Fibroblast of skin of right quadriceps (primary cell): ENCODE data around the gene DLD.
"Not testable (repeated sequence)": the region's sequence is repeated elsewhere in the genome, so short reads cannot be mapped to it uniquely, and the experiment has no call there.

ENCODE experiments used
- DNase-seq: peaks from one replicate; pipeline ENCODE4 v3.0.0-alpha.2; 2013

Gene DLD

DNA sequence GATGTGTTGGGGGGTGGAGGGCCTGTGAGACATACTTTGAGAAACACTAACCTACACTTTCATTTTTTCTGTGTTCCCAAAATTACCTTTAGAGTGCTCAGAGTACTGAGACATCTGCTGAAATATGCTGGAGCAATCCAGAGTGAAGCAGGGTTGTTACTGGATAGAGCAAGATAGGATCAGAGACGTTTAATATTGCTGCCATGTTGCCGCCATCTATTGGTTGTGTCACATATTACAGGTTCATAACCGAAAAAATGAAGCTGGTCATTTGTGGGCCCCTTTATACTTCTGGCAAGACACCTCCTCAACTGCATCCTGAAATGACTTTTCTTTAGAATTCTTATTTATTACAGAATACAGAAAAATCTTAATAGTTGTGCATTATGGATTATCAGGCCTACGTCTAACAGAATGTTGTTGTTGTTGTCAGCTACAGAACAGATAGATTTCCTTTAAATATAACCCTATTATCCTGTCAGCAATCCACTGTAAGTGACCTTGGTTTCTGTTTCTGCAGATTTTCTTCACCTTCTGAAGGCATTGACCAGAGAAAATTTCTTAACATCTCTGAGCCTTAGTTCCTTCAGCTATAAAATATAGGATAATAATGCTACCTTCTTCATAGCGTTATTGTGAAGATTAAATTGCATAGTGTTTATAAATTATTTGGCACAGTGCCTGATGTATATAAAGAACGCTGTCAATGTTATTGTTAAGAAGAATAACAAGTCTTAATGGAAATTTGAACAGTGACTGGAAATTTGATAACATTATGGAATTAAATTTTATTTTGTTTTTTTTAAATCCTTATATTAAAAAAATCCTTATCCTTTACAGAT, 16.2 kb upstream of the DLD start:
- peak; percentile 58 for DNase-seq

DNA sequence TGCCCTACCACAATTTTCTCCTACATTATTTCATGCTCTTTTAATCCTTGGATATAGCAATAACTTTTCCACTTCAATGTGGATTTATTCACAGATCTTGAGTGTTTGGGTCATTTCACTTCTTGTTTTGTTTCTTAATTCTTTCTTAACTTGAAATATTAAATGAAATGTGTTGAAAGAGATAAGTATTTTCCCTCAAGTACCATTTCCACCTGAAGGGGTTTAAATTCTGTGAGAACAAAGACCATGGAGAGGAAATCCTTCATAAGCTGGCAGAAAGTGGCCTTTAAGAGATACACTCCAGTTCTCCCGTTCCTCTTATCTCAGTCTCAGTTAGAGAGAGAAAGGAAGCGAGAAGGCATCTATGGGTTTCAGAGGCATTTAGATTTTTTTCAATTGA, 14.1 kb upstream of the DLD start:
- DNase-seq, result no peak

DNA sequence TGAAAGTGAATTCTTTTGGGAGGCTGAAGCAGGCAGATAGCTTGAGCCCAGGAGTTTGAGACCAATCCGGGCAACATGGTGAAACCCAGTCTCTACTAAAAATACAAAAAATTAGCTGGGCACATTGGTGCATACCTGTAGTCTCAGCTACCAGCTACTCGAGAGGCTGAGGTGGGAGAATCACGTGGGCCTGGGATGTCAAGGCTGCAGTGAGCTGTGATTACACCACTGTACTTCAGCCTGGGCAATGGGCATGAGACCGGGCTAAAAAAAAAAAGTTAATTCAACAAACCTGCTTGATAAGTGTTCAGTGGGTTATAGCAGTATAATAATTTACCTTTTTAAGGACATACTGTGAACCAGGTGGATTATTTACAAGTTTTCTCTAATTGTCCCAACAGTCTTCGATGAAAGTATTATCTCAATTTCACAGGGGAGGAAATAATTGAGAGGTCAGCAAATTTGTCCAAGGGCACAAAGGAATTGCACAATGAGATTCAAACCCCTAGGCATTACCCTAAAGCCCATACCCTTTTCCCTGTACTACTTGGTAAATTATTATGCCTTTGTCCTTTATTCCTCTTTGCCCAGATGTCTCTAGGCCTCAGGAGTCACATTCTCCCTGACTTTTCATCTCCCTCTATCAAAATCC, 13.1 kb upstream of the DLD start:
- DNase-seq, result no peak

DNA sequence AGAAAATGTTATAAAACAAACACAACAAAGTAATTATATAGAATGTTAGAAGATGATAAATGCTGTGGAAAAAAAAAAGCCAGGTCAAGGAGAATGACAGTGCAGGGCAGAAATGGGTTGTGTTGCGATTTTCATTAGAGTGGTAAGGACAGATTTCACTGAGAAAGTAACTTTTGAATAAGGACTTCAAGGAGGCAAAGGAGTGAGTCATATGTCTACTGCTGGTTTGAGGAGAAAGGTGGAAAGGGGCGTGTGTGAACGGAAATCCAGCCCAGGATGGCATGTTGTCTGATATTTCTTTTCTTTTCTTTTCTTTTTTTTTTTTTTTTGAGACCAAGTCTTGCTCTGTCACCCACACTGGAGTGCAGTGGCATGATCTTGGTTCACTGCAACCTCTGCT, 12.3 kb upstream of the DLD start:
- no peak for DNase-seq

DNA sequence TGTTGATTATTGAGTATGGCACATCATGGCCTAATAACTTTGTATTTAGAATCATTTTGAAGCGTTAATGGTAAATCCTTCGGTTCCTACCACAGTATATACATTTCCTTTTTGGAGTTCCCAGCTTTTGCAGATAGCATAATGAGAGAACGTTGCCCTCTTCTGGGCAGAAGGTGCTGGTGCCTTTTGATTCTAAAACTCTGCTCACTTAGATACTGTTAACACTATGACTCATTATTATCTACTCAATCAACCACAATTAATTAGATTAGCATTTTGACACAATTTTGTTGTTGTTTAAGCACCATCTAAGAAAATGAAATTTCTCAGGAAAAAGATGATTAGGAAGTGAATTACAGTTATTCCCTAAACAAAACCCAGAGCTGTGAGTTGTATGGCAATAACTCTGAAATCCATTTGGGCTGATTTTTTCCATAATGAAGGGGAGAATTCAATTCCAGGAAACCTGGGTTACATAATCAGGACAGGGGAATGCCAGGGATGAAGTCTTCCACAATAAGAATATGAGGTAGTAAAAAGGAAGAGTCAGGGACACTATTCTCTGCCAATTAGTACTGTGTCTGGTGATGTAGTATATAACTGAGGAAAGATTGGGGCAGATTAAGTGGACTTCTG, 11.5 kb upstream of the DLD start:
- DNase-seq, result peak; percentile 47

DNA sequence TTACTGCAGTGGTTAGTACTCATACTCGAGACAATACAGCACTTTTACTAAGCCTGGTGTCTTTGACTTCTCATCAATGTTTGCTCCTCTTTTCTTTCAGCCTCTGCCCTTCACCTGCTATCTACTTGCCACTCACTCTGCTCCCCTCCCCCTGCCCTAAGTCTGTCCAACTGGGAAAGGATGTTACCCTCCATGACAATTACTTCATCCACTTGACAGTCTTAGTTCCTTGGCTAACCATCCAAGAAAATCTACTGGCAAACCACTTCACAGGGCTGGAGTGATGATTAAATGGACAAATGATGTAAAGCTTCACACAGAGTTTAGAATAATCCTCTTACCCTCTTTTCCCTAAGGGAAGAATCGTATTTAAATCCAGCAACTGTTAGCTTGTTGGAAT, 8.2 kb upstream of the DLD start:
- DNase-seq, result no peak

DNA sequence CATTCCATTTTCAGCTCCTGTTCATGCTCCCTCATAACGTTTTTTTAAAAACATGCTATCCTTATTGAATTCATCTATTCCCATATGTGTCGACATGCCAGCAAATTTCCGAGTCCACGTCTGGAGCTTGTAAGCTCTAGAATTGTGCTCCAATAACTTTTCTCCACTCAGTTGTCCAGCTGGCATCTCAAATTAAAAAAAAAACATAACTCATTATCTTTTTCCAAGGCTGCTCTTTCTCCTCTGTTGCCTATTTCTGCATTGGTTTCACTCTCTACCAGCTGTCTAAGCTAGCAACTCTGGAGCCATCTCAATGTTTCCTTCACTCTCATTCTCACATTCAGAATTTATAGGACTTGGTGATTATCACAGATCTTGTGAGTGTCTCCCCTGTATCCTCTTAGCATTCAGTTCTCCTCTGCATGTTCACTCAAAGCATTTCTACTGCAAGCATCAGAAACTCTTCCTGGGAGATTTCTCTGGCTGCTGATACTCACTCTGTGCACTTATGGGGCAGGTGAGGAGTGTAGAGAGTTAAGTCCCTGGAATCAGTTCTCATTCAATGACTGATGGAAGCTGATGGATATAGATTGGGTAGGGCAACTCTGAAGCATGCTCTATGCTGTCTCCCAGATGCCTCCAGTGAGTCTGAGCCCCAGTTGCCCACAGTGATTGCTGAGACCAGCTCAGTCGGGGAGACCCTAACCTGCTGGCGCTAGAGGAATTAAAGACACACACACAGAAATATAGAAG, 6.7 kb upstream of the DLD start:
- no peak for DNase-seq

DNA sequence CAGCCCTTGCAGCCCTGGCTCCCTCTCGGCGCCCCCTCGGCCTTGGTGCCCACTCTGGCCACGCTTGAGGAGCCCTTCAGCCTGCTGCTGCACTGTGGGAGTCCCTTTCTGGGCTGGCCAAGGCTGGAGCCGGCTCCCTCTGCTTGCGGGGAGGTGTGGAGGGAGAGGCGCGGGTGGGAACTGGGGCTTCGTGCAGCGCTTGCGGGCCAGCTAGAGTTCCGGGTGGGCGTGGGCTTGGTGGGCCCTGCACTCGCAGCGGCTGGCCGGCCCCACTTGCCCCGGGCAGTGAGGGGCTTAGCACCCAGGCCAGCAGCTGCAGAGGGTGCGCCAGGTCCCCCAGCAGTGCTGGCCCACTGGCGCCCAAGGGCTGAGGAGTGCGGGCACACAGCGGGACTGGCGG, 3.2 kb upstream of the DLD start:
- not testable (repeated sequence) for DNase-seq

DNA sequence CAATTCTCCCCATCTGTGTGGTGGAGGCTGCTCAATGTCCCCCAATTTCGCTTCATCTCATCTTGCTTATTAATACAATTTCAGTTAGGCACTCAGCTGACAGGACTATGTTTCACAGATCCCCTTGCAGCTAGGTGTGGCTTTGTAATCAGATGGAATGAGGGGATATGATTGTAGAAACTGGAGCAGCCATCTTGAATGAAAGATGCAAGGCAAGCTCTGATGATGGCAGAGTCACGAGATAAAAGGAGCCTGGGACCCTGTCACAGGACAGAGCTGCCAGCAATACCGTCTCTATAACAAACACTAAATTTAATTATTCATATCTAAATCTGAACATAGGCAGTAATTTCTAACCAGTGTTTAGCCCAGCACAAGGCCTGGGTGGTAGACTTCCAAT, 991 bp upstream of the DLD start:
- no peak for DNase-seq

DNA sequence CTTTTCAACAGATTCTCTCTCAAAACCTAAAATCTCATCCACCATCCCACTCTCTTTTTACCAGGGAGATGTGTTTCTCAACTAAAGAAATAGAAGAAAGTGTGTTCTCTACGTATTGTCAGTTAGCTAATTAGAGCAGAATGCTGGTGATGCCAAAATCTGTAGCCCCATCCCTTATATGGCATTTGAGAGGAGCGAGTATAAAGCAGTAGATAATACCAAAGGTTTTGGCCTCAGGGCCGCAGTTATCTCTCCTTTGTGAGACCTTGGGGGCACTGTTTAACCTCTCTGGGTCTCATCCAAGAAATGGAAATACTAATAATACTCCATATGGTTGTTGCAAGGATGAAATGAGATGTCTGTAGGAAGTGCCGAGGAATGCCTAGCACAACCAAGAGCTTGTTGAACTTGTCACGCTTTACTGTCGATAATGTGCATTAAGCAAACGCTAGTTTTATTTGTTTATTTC, 456 bp upstream of the DLD start:
- DNase-seq, result no peak

DNA sequence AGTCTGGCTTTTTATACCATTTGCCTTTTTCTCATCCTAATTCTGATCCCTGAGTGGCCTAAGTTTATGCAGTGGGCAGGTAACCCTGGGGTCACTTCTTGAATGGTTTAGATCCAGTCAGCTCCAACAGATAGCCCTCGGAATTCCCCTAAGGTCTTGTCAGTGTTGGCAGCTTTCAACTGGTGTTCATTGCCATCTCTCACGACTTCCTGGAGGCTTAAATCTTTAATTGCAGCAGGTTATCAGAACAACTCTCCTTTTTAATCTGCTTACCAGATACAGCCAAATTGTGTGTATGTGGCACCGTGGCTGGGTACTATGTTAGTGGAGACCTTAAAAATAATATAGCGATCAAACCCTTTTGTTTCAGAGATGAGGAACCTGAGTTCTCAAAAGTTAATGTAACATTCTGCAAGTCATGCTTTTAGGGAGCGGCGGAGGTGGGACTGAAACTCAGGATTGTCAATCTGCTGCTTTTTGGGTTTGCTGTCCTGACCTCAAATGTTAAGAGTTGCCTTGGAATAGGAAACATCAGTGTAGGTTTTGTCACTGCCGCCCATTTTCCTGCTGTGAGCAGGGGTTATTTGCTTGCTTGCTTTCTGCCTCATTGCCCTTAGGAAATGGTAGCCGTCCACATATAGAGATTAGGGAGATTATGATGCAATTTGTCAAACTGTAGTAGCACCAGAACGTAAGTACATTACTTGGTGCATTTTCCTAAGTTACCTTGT, 818 bp downstream of the DLD start:
- DNase-seq, result no peak

DNA sequence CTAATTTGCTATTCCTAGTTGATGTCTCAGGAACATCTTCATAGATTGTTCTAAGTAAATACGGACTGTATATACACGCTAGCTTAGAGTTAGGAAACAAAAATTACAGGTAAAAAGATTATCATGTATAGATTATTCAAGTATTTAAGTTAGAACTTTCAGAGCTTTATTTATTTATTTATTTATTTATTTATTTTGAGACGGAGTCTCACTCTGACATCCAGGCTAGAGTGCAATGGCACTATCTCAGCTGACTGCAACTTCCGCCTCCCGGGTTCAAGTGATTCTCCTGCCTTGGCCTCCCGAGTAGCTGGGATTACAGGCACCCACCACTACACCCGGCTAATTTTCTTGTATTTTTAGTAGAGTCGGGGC, 1.4 kb downstream of the DLD start:
- DNase-seq, result not testable (repeated sequence)

DNA sequence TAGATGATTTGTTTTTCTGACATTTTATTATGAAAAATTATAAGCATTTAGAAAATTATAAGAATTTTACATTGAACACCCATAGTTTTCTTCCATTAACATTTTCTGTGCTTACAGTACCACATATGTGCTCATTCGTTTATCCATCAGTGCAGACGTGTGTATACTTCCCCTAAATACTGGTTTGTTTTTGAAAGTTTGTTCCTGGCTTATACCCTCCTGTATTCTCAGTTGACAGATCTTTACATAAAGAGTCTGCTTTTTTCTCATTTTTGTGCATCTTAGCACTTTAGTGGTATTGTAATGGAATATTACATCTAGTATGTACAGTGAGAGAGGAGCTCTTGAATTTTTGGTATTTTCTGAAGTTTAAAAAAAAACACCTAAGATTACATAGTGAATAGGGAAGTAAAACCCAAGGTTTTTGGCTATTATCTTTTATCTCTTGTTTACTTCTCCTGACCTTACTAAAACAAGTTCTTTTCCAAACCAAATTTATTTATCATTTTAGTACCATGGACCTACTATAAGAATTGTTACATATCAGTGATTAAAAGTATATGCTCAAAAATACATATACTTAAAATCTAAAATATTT, 8.1 kb downstream of the DLD start:
- no peak for DNase-seq

DNA sequence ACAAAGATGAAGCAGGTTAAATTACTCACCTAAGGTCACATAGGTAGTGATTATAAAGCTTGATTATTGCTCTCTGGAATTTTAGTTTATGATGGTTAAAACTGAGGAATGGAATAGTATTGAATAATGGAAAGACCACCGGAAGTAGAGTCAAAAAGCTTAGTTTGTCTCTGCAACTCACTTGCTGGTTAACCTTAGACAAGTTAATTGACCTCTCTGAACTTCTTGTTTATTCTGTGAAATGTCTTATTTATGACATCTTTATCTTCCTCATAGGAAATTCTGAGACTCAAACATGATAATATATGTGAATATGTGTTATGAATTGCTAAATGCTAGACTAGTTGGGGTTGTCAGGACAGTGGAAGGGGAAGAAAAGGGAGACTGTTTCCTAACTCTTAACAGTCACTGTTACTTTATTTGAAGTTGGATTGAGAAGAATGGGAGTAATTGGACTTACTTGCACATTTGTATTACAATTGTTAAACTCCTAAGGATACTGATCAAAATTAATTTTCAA, 9.6 kb downstream of the DLD start:
- DNase-seq, result no peak

DNA sequence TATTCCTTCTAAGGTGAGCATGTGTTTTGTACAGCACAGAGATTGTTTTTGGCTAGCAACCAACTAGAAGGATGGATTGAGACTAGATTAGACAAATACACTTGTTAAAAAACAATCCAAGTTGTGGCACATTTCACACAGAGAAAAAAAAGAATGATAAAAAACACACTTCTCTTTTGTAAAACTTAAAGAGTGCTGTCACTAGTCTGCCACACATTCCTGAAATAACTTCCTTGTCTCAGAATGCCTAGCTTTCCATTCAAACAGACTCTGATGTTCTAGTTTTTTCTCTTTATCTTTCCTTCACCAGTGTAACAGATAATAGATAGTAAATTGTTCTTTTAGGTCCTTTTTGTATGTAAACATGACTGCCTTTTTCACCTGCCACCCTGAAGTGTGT, 11.4 kb downstream of the DLD start:
- DNase-seq, result no peak

DNA sequence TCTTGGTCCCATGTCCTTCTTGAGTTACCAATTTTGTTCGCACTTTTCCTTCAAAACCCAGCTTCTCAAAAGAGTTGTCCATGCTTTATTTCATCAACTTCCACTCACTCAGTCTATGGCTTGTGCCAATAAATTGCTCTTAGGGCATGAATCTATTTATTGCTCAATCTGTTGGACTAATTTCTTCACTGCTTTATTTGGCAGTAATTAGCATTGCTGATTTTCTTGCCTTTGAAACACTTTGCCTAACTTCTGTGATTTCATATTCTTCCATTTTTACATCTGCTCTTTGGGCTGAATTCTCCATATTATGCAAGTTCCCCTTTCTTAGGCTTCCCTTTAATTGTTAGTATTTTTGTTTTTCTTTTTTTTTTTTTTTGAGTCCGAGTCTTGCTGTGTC, 16.8 kb downstream of the DLD start:
- no peak for DNase-seq

DNA sequence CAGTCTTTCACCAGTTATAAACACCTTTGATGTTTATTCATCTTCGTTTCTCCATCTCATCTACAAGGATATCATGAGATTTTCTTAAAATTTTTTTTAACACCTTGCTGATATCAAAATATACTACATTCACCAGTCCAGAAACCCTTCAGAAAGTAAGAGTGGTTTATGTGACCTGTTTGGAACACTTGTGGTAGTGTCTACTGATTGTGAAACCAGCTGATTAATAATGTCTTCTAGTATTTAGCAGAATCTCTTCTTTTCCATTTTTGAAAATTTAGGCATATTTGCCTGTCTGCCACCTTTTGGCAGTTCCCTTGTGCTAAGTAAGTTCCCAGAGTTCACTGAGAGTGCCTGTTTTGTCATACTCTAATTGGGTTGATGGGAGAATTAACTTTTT, 18.5 kb downstream of the DLD start:
- DNase-seq, result no peak

DNA sequence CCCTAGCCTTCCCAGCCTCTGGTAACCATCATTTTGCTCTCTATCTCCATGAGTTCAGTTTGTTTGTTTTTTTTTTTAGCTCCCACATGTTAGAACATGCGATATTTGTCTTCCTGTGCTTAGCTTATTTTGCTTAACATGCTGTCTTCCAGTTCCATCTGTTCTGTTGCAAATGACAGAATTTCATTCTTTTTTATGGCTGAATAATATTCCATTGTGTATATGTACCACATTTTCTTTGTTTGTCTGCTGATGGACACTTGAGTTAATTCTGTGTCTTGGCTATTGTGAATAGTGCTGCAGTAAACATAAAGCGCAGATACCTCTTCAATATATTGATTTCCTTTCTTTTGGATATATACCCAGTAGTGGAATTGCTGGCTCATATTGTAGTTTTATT, 21.0 kb downstream of the DLD start:
- DNase-seq, result no peak

DNA sequence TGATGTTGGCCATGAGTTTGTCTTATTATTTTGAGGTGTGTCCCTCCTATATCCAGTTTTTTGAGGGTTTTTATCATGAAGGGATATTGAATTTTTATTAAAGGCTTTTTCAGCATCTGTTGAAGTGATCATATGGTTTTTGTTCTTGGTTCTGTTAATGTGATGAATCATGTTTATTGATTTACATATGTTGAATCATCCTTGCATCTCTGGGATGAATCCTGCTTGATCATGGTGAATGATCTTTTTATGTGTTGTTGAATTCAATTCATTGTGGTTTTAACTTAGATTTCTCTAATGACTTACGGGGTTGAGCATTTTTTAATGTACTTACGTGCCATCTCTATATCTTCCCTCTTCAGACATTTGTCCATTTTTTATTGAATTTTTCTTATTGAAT, 22.9 kb downstream of the DLD start:
- DNase-seq, result peak; percentile 41

DNA sequence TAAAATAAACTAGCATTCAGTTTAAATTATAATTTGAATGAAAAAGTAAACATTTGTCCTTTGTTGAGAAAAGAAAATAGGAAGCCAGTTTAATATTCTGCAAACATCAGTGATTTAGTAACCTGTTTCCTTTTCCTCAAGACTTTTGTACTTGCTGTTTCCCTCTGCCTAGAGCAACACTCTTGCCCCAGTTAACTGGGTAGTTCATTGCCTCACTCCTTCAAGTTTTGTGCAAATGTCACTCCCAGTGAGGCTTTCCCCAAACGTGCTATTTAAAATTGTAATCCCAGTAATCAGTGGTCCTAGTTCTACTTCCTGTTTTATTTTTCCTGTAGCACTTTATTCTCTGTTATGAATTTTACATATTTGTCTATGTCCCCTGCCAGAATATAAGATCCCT, 23.8 kb downstream of the DLD start:
- no peak for DNase-seq

DNA sequence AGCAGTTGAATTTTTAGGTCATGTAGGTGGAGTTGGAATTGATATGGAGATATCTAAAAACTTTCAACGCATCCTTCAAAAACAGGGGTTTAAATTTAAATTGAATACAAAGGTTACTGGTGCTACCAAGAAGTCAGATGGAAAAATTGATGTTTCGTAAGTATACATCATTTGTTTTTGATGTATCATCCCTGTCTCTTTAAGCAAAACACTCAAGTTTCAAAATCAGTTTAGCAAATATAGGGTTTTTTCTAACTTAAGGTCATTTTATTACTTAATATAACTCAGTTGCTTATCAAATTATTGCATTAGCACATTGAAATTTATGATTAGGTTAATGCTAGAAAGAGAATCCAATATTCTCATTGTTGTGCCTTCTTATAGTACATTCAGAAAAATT, 24.6 kb downstream of the DLD start:
- DNase-seq, result no peak
